ACHN (cell line): ENCODE results near the gene WNT7B.

Experiments used
- DNase-seq: peaks from one replicate; pipeline ENCODE4 v3.0.0-alpha.2; 2015
- in situ Hi-C: cut with HindIII; loops from 2 replicates; pipeline ENCODE4 v1.10.0; 2017; ENCODE audit warnings: low sequenced_read_pairs, low pct_ligation_motif_present, low pct_unique_long_range_greater_than_20kb

Gene WNT7B

DNA sequence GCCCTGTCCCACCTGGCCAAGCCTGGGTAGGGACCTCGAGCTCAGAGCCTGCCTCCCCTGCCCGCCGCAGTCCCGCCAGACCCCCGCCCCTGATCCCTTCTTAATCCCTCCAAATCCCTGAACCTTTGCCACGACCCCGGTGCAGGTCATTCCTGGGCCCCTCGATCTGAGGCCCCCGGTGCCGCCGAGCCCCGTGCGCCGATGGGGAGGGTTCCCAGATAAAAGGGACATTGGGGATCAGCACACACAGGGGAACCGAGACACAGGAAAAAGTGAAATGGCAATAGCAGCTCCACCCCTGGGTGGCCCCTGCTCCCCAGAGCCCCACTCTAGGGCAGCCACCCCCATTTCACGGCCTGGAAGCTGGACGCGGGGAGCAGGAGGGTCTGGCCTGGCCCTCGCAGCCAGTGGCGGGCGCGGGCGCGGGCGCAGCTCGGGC is 1.3 kb upstream of the WNT7B start:
- in situ Hi-C loops: no loop called here
- no peak for DNase-seq

DNA sequence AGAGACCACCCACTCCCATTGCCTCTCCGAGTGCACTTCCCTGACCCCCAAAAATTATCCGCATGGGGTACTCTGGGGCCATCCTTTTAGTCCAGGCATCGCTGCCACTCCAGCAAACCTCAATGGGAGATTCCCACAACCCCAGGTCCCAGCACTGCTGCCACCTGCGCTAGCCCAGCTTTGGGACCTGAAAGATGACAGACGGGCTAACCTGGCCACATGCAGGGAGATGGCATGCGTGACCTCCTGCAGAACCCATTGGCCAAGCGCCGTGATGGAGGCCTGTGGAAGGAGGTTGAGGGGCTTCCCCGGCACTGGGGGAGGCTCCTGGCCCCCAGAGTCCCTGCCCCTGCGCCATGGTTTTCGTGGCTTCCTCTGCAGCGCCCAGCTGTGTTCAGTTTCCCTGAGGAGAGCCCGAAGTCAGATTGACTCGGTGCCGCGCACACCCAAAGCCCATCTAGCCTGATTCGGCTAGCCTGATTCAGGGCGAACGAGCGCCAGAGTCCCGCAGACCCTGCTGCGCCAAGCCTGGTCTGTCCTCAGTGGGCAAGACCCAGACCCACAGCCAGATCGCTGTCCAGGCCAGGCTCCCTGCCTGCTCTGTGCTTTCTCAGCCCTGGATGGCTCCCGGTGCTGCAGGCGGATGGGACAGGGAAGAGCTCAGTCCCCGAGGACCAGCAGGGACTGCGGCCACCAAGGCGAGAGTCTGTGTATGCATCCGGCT is 751 bp upstream of the WNT7B start:
- DNase-seq: no peak
- in situ Hi-C loops: no loop called here

DNA sequence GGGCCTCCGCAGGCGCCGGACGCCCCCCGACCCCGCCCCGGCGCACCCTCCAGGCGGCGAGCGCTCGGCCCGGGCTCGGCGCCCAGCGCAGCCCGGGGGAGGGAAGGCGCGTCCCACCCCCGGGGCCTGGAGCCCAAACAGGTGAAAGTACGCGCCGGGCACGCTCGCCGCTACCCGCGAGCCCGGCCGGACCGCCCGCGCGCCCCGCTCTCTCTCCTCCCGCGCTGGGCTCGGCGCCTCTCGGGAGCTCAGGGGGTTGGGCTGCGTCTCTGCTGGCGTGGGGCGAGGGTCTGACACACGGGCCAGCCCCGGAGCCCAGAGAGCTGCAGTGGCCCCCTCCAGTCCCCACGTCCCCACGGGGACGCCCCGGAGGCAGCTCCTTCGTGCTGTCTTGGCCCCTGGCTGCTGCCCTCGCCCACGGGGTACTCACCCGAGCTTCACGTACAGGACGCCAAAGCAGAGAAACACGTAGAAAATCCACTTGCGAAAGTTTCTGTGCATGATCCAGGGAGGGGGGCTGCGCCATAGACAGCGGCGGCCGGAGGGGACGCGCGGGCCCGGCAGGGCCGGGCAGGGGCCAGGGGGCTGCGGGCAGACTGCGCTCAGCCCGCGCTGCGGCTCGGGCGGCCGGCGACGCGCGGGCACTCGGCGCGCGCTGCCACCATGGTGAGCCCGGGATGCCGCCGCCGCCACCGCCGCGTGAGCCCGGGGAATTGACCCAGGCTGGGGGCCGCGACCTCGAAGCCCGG is 534 bp downstream of the WNT7B start:
- DNase-seq: no peak
- in situ Hi-C loops: no loop called here

DNA sequence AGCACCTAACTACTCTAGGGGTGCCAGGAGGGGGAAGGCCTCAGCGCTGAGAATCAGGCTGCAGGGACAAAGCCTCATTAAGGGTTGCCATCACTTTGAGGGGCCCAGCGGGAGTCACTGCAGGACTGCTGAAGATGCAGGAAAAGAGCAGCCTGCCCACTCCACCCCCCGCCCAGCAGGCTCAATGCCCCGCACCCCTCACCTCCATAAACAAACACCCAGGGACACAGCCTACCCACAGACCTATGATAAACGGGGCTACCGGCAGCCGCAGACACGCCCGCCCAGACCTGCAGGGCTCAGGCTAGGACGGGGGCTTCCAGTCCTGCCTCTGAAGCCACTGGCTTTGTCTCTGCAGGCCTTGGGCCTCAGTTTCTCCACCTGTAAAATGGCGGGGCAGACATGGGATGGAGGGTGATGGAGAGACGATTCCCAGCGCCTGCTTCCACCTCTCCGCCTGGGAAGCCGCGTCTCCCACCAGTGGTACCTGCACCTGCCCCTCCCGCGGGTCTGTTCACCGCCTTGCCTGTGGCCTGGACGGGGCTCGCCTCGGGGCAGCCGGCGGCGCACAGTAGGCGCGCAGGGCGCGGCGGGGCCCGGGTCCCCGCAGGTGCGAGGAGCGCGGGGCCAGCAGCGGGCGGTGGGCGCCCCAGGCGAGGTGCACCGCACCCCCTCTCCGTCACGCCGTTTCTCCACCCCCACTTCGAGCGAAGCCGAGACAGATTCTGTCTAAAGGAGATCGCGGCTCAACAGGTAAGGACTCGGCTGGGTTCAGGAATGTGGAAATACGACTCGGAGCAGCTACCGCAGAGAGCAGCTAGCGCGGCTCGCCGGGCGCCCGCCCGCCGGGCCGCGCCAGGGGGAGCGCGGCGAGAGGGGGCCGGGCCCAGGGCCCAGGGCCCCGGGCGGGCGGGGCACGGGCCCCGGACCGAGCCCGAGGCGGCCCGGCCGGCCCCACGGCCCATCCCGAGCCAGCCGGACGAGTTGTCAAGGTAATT is 1.5 kb downstream of the WNT7B start:
- in situ Hi-C loops: no loop called here
- no peak for DNase-seq

DNA sequence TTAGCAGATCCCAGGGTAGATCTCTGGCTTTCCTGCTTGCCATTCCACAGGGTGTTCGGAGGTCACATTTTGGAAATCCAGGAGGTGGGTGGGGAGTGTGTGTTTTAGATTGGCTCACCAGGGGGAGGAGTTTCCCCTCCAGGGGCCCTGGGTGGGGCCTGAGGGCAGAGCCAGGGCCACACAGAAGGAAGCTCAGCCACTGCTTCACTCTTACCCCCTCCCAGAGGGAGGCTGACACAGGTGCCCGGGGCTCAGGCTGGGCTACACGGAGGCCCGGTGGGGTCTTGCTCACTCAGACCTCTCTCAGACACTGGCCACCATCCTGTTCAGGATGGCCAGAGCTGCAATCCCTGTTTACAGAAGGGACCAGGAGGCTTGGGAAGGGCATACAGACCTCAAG is 2.5 kb downstream of the WNT7B start:
- no peak for DNase-seq
- in situ Hi-C loops: no loop called here

DNA sequence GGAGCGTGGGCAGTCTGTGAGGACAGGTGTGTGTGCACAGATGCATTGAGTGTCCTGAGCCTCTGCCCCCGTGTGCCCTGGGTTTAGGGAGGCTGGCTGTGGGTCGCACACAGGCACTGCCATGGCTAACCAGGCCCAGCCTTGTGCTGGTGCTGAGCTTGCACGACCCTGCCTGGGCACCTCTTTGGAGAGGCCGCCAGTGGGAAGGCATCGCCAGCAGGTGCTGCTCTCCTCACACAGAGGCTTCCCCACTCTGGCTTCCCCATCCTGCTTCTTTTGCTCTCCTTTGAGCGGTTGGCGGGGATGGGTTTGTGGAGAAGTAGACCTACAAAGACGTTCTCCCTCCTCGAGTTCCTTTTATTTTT is 4.1 kb downstream of the WNT7B start:
- DNase-seq: no peak
- in situ Hi-C loops: no loop called here

DNA sequence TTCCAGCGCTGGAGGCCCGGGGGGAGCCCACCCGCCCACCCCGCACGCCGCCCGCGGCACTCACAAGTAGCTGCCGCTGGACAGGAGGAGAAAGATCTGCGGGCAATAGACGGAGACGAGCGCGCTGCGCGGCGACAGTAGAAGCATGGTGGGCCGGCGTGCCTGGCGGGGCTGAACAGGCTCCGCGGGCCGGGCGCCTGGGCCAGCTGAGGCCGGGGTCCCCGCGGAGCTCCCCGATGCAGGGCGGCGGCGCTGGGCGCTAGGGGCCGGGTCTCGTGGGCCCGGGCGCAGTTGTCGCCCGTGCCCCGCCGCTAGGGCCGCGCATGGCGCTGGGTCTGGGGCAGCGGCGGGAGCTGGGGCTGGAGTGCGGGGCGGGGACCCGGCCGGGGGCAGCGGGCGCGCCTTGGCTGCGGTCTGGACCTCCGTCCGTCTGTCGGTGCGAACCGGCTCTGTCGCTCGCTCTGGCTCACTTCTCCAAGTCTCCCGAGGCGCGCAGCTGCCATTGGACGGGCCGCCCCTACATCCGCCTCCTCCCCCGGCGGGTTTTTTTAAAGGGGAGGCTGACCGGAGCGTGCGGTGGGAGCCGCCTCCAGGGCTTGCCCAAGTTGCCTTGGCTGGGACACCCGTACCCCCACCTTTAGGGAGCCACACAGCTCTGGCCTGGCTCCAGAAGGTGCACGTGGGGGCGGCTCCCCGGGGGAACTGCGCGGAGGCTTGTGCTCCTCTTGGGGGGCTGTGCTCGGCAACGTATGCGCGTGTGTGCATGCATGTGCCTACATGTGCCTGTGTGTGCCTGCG is 4.7 kb downstream of the WNT7B start:
- DNase-seq: no peak
- in situ Hi-C loops: no loop called here

DNA sequence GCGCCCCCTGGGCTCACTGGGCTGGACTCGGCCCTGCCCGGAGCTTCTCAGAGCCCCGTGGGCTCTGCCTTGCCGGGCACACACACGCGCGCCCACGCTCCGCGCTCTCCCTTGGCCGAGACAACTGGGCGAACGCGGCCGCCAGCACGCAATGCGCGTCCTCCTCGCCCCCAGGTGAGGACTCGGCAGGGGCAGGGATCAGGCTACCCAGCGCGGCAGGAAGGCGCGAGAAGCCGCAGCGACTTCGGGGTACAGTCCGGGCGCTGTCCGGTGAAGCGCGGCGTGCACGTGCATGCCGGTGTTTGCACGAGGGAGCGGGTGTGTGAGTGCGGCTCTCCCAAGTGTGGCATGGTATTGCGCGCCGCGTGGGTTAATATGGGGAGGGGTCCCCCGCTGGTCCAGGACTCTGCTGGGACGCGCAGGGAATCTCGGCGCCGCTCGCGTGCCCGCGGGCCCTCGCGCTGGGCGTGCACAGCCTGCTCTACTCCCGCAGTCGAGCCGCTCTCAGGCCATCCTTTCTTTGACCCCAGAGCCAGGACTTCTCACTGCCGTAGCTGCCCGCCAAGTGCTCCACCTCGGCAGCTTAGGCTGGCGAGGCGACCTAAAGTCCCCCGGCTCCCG is 5.4 kb downstream of the WNT7B start:
- no peak for DNase-seq
- in situ Hi-C loops: no loop called here

DNA sequence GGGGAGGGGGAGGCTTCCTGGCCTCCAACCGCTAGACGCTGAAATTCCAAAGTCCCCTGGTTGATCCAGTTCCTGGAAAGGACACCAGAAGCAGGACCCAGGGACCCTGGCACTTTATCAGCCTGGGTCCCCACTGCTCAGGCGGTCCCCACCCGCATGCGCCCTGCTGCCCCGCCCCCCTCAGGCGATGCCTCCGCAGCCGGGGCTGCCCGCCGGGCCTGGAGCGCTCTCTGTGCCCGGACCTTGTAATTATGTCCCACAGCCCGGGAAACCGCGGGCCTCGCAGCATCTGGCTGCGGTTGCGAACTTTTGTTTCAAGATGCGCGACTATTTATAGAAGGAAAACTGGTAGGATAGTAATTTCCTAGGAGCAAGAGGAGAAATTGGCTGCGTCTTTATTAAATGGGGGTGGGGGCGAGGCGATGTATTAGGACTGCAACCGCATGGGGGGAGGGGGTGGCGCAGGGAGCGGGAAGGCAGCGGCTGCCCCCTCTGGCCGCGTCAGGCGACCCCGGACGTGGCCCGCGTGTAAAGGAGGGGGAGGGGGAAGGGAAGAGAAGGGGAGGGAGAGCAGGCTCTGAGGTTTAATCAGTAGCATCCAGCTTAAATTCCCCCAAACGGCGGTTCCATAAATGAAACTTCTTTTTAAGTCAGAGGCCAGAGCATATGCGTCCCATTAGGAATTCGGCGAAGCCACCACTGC is 6.1 kb downstream of the WNT7B start:
- no peak for DNase-seq
- in situ Hi-C loops: no loop called here

DNA sequence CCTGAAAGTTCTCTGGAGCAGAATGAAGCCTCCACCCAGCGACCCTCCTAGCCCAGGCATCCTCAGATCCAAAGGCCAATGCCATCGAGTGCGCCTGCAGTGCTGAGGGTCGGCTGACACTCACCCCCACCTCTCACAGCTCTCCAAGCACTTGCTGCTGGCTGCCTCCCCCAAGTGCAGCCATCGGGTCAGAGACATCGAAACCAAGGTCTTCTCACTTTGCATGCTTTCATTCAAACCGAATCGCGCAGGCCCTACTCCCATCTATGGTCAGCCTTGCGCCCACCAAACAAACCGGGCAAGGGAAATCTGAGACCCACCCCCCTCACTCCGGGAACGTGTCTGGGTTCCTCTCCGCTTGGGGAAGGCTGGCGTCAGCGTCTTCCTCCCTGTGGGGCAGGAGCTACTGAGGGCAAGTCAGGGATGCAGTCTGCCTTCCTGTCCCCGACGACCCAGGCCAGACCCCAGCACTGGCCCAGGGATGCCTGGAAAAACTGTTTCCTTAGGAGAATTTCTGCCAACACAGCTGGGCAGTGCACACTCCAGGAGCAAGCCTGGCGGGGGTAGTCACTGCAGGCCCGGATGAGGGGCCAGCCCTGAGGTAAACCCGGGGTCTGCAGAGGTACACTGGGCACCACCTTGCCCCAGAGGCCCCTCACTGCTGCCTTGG is 7.0 kb downstream of the WNT7B start:
- no peak for DNase-seq
- in situ Hi-C loops: no loop called here

DNA sequence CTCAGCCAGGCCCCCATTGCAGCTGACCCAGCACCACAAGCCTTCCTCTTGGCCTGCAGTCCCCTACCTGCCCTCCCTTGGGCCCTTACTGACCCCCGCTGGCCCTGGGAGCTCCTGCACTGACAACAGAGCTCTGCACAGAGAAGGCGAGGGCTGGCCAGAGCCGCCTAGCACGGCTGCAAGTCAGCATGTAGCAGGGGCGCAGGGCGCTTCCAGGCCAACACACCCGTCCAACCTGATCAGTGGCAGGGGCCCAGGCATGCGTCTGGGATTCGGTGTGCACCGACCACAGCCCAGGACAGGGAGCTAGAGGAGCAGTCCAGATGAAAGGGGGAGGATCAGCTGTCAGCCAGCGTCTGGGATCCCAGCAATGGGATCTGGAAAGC is 7.6 kb downstream of the WNT7B start:
- in situ Hi-C loops: no loop called here
- no peak for DNase-seq

DNA sequence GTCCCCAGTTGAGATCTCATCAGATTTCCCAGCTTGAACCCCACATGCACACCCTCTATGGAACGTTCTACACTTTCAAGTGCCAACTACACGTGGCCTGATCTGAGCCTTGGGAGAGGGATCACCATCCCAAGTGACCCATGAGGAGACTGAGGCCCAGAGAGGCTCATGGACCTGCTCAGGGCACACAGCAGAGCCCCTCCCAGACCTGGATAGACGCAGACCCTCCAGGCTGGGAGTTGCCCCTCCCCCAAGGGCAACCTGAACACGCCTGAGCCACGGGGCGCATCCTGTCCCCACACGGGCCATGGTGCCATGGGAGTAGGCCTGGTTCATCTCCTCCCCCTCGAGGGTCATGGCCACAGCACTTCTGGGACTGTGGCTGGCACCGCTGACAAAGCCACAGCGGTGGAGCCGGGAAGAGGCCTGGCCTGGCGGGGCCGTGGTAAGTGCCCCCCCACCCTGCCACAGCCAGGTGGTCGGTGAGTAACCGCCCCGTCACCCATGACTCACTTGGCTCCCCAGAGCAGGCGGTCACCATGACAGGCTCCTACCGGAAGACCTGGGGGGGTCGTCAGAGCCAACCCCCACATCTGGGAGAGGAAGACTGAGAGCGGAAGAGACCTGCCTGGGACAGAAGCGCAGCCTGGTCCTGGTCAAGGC is 8.1 kb downstream of the WNT7B start:
- no peak for DNase-seq

DNA sequence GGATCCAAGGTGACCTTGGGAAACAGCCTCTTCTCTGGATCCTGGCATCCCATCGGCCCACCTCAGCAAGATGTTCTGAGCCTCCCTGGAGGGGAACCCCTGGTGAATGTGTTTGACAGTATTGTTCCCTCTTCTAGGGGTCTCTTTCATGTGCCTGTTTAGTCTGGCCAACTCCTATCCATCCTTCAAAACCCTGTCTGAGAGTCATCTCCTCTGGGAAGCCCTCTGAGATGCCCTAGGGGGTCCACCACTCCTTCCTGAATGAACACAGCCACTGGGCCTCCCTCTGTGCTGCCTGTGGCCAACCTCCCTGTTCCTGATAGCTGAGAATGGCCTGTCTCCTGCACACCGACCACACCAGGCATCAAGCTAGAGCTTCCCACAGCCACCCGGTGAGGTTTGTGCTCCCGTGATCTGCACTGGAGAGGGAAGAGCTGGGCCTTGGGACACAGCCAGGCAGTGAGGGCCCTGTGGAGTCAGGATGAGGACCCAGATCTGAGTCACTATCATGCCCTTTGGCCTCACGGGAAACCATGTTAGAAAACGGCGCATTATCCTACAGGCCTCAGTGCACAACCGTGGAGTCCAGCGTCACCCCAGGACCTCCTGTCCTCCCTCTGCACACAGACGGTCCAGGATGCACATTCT is 8.8 kb downstream of the WNT7B start:
- in situ Hi-C loops: no loop called here
- DNase-seq: no peak

More for the DNA sequence above, 8.1 kb downstream of the WNT7B start:
- in situ Hi-C loops: no loop called here

DNA sequence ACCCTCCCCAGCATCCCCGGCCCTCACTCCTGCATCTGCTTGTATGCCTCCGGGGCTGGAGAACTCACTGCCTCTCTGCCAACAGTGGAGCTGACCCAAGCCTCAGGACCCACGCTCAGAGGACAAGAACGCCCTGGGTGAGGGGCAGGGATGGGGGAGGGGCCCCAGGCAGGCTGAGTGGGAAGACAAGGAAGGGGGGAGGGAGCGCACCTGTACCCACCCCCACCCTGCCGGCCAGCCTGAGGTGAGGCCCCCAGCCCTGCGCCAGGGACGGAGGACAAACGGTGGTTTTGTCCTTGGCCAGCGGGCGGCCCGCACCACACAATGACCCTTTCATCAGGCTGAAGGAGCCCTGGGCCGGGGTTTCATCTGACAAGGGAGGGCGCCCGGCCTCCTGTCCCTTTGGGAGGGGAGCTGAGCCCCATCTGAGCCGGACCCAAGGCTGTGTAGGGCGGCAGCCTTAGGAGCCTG is 10.0 kb downstream of the WNT7B start:
- DNase-seq: no peak
- in situ Hi-C loops: no loop called here

DNA sequence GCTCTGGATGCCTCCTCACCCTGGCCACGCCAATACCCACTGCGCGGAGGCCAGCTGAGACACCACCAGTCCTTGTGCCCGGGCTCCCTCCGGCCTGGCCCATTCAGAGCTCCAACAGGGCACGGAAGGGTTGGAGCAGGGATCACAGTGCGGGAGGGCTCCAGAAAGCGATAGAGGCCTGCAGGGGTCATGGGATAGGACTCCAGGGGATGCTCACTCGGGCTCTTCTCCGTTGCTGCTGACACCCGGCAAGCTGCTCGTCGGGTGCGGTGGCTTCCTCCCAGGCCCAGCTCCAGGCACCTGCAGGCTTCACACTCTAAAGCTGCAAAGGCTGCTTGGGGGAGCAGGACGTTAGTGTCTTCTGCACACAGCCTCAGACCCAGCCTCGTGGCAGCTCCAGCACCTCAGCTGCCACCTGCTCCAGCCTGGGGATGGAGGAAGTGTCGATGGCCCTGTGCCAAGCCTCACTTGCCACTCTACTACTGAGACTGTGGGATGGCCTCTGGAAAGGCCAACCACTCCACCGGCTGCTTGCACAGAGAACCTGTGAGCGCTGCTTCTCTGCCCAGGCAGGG is 10.6 kb downstream of the WNT7B start:
- no peak for DNase-seq
- in situ Hi-C loops: no loop called here

DNA sequence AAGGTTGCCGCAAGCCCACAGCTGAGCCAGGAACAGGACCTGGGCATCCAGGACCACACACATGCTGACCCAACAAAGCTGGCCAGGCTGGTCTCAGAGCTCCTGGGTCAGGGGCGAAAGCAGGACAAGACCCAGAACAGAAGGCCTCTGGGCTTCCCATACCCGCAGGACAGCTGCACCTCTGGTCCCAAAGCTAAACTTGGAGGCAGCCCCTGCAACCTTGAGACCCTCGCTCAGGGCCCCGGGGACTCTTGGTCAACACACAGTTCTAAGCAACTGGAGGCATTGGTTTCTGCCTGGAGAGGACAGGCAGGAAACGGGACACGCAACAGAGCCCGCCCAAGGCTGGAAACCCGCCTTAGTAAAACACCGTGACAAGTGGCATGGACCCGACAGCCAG is 11.4 kb downstream of the WNT7B start:
- no peak for DNase-seq
- in situ Hi-C loops: no loop called here
